Activated naive CD8-positive, alpha-beta T cell treated with anti-CD3 and anti-CD28 coated beads for 36 hours (primary cell): ENCODE data around the gene PRKD3. TPM values are rescaled to one million over a fixed set of nuclear protein-coding genes. Genes with fewer than 3 reads are reported as not detected.
"Not testable (repeated sequence)": the region's sequence is repeated elsewhere in the genome, so short reads cannot be mapped to it uniquely, and the experiment has no call there.

Experiments
- DNase-seq: peaks from one replicate; pipeline ENCODE4 v3.0.0; 2021
- H3K27ac Mint-ChIP-seq: one replicate; pipeline ENCODE4 v1.8.0; 2022; ENCODE audit warnings: mild to moderate bottlenecking, moderate library complexity, mixed read lengths
- H3K27me3 Mint-ChIP-seq: one replicate; pipeline ENCODE4 v1.8.0; 2022; ENCODE audit warnings: mild to moderate bottlenecking, mixed read lengths
- H3K36me3 Mint-ChIP-seq: one replicate; pipeline ENCODE4 v1.8.0; 2021; ENCODE audit warnings: mild to moderate bottlenecking, mixed read lengths
- H3K4me1 Mint-ChIP-seq: one replicate; pipeline ENCODE4 v1.8.0; 2021; ENCODE audit warnings: mixed read lengths
- H3K4me3 Mint-ChIP-seq: one replicate; pipeline ENCODE4 v1.8.0; 2022; ENCODE audit warnings: mild to moderate bottlenecking, moderate library complexity, mixed read lengths
- H3K9me3 Mint-ChIP-seq: one replicate; pipeline ENCODE4 v1.8.0; 2022; ENCODE audit warnings: mixed read lengths
- total RNA-seq, 2 experiments: library from RNA; stranded (reverse); gene quantifications; one replicate each; pipeline ENCODE4 v1.2.3, GENCODE V29; 2021

PRKD3 gene
- total RNA-seq, 2 experiments from 2014 or later: 41.7 to 42.1 TPM

DNA sequence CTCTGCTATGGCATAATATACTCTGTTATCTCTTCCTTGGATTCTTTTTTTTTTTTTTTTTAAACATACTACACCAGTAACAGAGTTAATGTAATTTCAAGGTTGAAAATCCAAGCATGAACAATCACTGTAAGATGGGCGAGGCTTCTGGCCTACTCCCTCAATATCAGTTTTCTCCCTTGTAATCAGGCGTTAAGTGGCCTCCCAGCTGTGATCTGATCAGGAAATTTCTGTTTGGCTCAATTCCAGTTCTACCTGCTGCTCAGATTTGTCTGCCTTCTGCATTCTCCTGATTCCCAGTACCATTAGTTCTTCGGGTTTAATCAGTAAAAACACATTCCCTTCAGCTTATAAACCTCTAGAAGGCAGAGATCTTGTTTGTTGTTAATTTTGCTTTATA is 18.6 kb downstream of the PRKD3 start:
- Mint-ChIP-seq H3K4me1 (peaks cover 49% of the 10 kb centered on the region), H3K27me3 (no peaks in the 10 kb centered on the region), H3K9me3 (no peaks in the 10 kb centered on the region), H3K36me3 (peaks cover 19% of the 10 kb centered on the region), H3K27ac (no peak overlapping the region), H3K4me3 (no peak overlapping the region)
- no peak for DNase-seq

DNA sequence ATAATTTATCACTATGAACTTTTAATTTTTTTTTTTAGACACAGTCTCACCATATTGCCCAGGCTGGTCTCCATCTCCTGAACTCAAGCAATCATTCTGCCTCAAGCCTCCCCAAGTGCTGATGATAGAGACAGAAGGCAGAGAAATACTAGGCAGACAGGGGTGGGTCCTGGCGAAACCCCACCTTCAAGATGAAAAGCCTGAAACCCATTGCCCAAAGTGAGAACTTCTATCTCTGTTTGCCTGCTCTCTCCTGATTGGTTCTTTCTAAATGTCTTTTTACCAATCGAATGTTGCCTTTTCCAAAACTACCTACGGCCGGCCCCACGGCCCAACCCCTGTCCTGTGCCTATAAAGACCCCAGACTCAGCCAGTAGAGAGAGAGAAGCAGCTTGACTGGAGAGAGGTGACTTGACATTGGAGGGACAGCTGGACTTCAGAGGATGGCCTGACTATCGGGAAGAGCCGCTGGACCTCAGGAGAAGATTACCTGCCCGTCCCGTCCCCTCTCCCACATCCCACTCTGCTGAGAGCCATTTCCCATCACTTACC is 21.9 kb downstream of the PRKD3 start:
- no peak for DNase-seq
- H3K27ac Mint-ChIP-seq: no peak overlapping the region
- H3K9me3 Mint-ChIP-seq: no peaks in the 10 kb centered on the region
- no peaks in the 10 kb centered on the region for H3K27me3 Mint-ChIP-seq
- H3K4me3 Mint-ChIP-seq: no peak overlapping the region
- H3K4me1 Mint-ChIP-seq: peaks cover 44% of the 10 kb centered on the region
- peaks cover 19% of the 10 kb centered on the region for H3K36me3 Mint-ChIP-seq

DNA sequence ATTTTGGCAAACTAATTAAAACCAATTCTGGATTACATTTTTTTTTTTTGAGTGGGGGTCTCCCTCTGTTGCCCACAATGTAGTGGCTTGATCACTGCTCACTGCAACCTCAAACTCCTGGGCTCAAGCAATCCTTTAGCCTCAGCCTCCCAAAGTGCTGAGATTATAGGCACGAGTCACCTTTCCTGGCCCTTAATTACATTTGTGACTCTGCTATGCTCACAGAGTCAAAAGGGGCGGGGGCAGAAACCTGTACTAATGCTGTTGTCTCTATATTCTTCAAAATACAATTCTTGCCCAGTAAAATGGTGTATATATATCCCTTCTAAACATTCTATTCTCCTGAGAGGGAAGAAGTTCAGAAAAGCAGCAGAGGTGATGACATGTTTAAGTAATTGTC is 23.2 kb downstream of the PRKD3 start:
- Mint-ChIP-seq H3K4me3 (no peak overlapping the region), H3K36me3 (peaks cover 19% of the 10 kb centered on the region), H3K27me3 (no peaks in the 10 kb centered on the region), H3K9me3 (no peaks in the 10 kb centered on the region), H3K4me1 (peaks cover 39% of the 10 kb centered on the region), H3K27ac (no peak overlapping the region)
- DNase-seq: no peak

DNA sequence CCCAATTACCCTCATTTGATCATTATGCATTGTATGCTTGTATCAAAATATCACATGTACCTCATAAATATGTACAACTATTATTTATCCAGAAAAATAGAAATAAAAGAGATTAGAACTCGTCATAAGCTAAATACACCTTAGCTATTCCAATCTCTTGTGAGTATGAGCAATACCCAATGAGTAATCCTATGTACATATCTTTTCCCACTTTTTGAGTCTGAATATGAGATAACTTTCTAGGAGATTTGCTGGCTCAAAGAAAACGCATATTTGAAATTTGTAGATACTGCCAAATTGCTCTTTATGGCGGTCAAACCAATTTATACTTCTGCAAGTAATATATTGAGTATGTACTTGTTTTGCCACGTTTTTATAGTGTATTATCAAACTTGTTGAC is 24.1 kb downstream of the PRKD3 start:
- H3K4me1 Mint-ChIP-seq: peaks cover 34% of the 10 kb centered on the region
- no peak overlapping the region for H3K4me3 Mint-ChIP-seq
- peaks cover 19% of the 10 kb centered on the region for H3K36me3 Mint-ChIP-seq
- H3K27ac Mint-ChIP-seq: no peak overlapping the region
- H3K9me3 Mint-ChIP-seq: no peaks in the 10 kb centered on the region
- no peak for DNase-seq
- no peaks in the 10 kb centered on the region for H3K27me3 Mint-ChIP-seq

DNA sequence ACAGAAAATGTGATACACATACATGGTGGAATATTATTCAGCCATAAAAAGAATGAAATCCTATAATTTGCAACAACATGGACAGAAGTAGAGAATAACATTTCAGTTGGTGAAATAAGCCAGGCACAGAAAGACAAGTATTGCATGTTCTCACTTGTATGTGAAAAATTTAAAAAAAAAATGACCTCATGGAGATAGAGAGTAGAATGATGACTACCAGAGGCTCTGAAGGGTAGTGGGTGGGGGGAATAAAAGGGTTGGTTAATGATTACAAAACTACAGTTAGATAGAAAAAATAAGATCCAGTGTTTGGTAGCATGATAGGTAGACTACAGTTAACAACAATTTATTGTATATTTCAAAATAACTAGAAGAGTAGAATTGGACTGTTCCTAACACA is 24.5 kb downstream of the PRKD3 start:
- Mint-ChIP-seq H3K9me3 (no peaks in the 10 kb centered on the region), H3K4me1 (peaks cover 31% of the 10 kb centered on the region), H3K36me3 (peaks cover 19% of the 10 kb centered on the region), H3K27me3 (no peaks in the 10 kb centered on the region), H3K27ac (no peak overlapping the region), H3K4me3 (no peak overlapping the region)
- no peak for DNase-seq

DNA sequence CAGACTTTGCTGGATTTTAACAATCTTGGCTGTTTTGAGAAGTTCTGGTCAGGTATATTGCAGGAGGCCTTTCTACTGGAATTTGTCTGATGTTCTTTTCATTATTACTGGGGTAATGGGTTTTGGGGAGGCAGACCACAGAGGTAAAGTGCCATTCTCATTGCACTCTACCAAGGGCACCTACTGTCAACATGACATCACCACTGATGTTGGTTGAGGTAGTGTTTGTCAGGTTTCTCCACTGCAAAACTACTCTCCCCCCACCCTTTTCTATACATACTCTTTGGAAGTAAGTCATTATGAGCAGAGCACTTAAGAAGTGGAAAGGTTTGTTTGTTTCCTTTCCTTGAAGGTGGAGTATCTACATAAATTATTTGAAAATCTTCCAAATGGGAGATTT is 27.0 kb downstream of the PRKD3 start:
- Mint-ChIP-seq H3K4me1 (peaks cover 26% of the 10 kb centered on the region), H3K36me3 (peaks cover 7% of the 10 kb centered on the region), H3K9me3 (no peaks in the 10 kb centered on the region), H3K27me3 (no peaks in the 10 kb centered on the region), H3K4me3 (no peak overlapping the region), H3K27ac (no peak overlapping the region)
- DNase-seq: no peak

DNA sequence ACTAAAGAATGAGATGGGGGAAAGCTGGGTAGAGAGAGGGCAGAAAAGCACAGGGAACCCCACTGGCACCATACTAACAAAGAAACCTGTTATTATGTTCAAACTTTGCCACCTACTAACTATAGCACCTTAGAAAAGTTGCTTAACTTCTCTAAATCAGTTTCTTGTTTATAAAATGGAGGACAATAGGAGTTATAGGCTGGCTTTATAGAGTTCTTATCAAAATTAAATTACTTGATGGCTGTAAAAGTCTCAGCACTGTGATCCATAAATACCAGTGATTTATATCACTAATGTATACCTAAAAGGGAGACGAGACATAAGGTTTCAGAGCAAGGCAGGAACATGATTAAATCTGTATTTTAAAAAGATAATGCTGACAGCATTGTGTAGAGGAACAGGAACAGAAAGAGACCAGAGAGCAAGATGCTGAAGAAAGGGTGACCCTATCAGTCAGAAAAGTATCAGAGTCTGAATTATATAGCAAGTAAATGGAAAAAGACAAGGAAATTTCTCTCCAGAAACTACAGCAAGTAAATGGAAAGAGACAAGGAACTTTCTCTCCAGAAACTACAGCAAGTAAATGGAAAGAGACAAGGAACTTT is 29.1 kb downstream of the PRKD3 start:
- Mint-ChIP-seq H3K4me1 (peaks cover 17% of the 10 kb centered on the region), H3K27ac (no peak overlapping the region), H3K27me3 (no peaks in the 10 kb centered on the region), H3K4me3 (no peak overlapping the region), H3K36me3 (peaks cover 13% of the 10 kb centered on the region), H3K9me3 (no peaks in the 10 kb centered on the region)
- DNase-seq: no peak

DNA sequence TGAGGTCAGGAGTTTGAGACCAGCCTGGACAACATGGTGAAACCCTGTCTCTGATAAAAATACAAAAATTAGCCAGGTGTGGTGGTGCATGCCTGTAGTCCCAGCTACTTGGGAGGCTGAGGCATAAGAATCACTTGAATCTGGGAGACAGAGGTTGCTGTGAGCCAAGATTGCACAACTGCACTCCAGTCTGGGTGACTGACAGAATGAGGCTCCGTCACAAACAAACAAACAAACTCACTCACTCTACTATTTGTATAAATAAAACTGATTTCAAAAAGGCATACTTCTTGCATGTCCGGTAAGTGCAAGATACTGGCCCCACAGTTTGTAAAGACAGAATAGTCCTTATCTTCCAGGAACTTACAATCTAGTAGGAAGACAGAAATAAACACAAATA is 29.8 kb downstream of the PRKD3 start:
- H3K27me3 Mint-ChIP-seq, H3K27ac Mint-ChIP-seq, H3K9me3 Mint-ChIP-seq, DNase-seq, H3K4me3 Mint-ChIP-seq: not testable (repeated sequence)
- peaks cover 14% of the 10 kb centered on the region for H3K4me1 Mint-ChIP-seq
- H3K36me3 Mint-ChIP-seq: peaks cover 17% of the 10 kb centered on the region

DNA sequence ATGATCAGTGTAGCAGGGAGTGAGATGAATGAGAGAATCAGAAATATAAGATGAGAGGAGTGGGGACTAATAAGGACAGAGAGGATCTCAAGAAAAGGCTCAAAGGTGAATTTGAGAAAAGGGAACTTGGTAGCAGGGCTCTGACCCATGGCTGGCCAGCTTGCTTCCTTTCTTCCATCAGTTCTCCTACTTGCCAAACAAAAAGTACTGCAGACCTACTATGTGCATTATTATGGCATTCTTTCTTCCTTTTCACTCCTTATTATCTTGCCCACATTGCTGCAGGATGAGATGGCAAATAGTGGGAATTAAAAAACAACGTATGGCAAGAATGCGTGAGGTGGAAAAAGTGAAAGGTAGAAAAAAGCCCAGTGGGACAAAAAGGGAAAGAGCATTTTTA is 33.0 kb downstream of the PRKD3 start:
- Mint-ChIP-seq H3K27ac (no peak overlapping the region), H3K9me3 (no peaks in the 10 kb centered on the region), H3K4me1 (peaks cover 1% of the 10 kb centered on the region), H3K36me3 (peaks cover 18% of the 10 kb centered on the region), H3K27me3 (no peaks in the 10 kb centered on the region), H3K4me3 (no peak overlapping the region)
- no peak for DNase-seq

DNA sequence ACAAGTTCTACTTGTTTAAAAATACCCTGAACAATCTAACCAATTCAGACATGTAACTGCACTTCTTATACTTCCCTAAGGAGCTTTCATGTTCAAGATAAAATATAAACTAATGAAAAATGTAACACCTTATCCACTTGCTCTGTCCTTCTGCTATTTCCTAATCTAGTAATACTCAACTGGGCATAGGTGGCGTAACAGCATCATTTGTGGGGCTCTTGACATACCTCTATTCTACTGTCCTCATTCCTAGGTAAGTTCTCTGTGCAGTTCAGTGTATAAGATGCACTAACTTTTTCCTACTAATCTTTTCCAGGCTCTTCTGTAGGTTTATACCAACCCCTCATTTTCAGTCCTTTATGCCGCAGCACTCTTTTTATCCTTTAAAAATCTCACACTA is 36.7 kb downstream of the PRKD3 start:
- Mint-ChIP-seq H3K9me3 (no peaks in the 10 kb centered on the region), H3K4me3 (no peak overlapping the region), H3K4me1 (no peaks in the 10 kb centered on the region), H3K27me3 (no peaks in the 10 kb centered on the region), H3K27ac (no peak overlapping the region), H3K36me3 (peaks cover 20% of the 10 kb centered on the region)
- no peak for DNase-seq

DNA sequence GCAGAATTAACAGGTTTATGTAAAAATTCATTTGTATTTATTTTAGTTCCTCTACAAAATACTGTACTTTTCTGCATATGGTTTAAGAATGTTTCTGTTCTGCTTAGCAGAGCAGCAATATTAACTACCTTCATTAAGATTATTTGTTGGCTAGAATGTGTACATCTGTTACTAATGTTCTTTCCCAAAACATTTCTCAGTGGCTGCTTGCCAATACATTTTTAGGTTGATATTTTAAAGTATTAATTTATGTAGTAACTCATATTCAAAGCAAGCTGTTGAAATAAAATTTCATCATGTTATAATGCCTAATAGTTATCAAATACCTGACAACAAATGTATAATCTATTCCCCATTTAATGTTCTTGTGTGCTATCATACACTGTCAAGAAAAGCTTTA is 40.3 kb downstream of the PRKD3 start:
- Mint-ChIP-seq H3K27me3 (no peaks in the 10 kb centered on the region), H3K27ac (no peak overlapping the region), H3K9me3 (no peaks in the 10 kb centered on the region), H3K36me3 (peaks cover 22% of the 10 kb centered on the region), H3K4me3 (no peak overlapping the region), H3K4me1 (peaks cover under 1% of the 10 kb centered on the region)
- no peak for DNase-seq

DNA sequence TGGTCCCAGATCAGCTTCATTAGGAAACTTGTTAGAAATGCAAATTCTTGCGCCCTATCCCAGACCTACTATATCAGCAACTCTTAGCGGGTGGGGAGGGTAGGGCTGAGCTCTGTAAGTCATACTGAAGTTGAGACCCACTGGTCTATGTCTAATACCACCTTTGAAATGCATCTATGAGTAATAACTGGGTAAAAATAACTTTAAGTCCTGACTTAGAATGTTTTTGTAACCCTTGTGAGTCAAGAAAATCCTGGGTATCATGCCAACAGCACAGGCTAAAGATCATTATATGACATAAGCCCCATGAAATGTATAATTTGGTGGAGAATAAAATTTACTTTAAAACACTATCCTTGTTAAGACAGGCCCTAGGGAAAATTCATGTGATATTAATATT is 41.4 kb downstream of the PRKD3 start:
- Mint-ChIP-seq H3K27ac (no peak overlapping the region), H3K4me3 (no peak overlapping the region), H3K27me3 (no peaks in the 10 kb centered on the region), H3K9me3 (no peaks in the 10 kb centered on the region), H3K4me1 (peaks cover 3% of the 10 kb centered on the region), H3K36me3 (peaks cover 19% of the 10 kb centered on the region)
- DNase-seq: no peak

DNA sequence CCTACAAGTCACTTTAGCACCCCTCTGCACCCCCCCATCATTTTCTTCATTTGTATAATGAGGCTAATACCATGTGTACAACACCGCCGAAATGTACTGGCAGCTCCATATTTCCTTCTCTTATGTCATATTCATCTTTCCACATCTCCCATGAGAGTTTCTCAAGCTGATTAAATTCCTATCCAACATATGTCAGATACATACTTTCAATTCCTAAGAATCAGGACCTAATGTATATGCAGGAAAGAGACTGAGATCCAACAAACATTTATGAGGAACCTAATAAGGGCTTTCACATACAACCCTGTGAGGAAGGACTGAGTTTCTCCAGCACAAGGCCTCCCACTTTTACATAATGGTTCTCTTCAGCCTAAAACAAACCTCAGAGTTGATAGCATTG is 41.9 kb downstream of the PRKD3 start:
- peaks cover 3% of the 10 kb centered on the region for H3K4me1 Mint-ChIP-seq
- DNase-seq: no peak
- H3K27ac Mint-ChIP-seq: no peak overlapping the region
- H3K27me3 Mint-ChIP-seq: no peaks in the 10 kb centered on the region
- no peaks in the 10 kb centered on the region for H3K9me3 Mint-ChIP-seq
- H3K36me3 Mint-ChIP-seq: peaks cover 19% of the 10 kb centered on the region
- no peak overlapping the region for H3K4me3 Mint-ChIP-seq

DNA sequence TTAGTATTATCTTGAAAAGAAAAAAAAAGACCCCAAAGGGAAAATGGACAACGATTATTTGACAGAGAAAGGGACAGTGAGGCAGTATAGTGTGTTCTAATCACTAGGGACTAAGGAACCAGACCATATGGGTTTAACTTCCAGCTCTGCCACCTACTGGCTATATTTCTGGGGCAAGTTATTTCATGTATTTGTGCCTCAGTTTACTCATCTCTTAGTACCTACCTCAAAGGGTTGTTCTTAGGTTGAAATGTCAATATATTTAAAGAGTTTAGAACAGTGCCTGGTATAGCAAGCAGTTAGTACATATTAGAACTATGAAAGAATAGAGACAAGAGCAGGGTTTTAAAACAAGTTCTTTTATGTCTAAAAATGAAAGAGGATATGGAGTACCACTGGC is 42.7 kb downstream of the PRKD3 start:
- H3K27me3 Mint-ChIP-seq: no peaks in the 10 kb centered on the region
- no peak for DNase-seq
- no peaks in the 10 kb centered on the region for H3K9me3 Mint-ChIP-seq
- no peak overlapping the region for H3K27ac Mint-ChIP-seq
- H3K4me1 Mint-ChIP-seq: peaks cover 3% of the 10 kb centered on the region
- H3K36me3 Mint-ChIP-seq: peaks cover 16% of the 10 kb centered on the region
- H3K4me3 Mint-ChIP-seq: no peak overlapping the region

DNA sequence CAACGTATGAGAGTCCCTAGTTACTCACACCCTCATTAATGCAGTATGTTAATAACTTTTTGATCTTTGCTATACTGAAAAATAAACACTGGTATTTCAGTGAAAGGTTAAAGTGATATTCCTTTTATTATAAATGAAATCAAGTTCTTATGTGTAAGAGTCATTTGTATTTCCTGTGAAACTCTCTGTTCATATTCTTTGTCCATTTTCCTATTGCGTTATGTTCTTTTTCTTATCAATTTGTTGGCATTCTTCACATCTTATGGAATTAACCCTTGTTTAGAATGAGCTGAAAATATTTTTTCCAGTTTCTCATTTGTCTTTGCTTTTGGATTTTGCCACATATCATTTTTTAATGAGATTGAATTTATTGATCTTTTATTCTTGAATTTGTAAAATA is 48.3 kb downstream of the PRKD3 start:
- no peaks in the 10 kb centered on the region for H3K27me3 Mint-ChIP-seq
- H3K4me3 Mint-ChIP-seq: no peak overlapping the region
- no peak overlapping the region for H3K27ac Mint-ChIP-seq
- DNase-seq: no peak
- H3K9me3 Mint-ChIP-seq: no peaks in the 10 kb centered on the region
- peaks cover 3% of the 10 kb centered on the region for H3K4me1 Mint-ChIP-seq
- H3K36me3 Mint-ChIP-seq: peaks cover 13% of the 10 kb centered on the region
